ENCODE measurements around the gene MYO7B. TPM values are rescaled to one million over a fixed set of nuclear protein-coding genes. Genes with fewer than 3 reads are reported as not detected.

MYO7B gene
- total RNA-seq, 4 donors from 2014 or later = 0.21 to 0.48 (median 0.28) TPM

- H3K9me3 ChIP-seq = no peaks in the 10 kb centered on the region
- TF ChIP-seq CTCF (IDR thresholded peaks at IDR 0.05) (no peak), POLR2A (IDR thresholded peaks at IDR 0.05) (no peak)
- no peak overlapping the region for H3K4me3 ChIP-seq
- no peak overlapping the region for H3K27ac ChIP-seq
- intact Hi-C loops (cut with DNase I; ENCODE audit: low total_unique reads) = no loop called here
- H3K27me3 ChIP-seq = no peaks in the 10 kb centered on the region
- H3K4me1 ChIP-seq = peaks cover 5% of the 10 kb centered on the region in 2 donors
- H3K36me3 ChIP-seq = no peaks in the 10 kb centered on the region
- no peak for DNase-seq
Measured at GRCh38 chr2:127510073-127510472, 25.4 kb upstream of the MYO7B start.

GRCh38 chr2:127511090-127511695 lies 24.3 kb upstream of the MYO7B start:
- peaks cover 5 to 12% of the 10 kb centered on the region in 2 donors for H3K4me1 ChIP-seq

GRCh38 chr2:127511917-127512316 lies 23.6 kb upstream of the MYO7B start:
- H3K4me1 ChIP-seq = peaks cover 5 to 14% of the 10 kb centered on the region in 2 donors
- no peak for TF ChIP-seq POLR2A (IDR thresholded peaks at IDR 0.05)
- no peaks in the 10 kb centered on the region for H3K36me3 ChIP-seq
- H3K27me3 ChIP-seq = no peaks in the 10 kb centered on the region
- DNase-seq = no peak
- no peak overlapping the region for H3K27ac ChIP-seq
- intact Hi-C loops (cut with DNase I; ENCODE audit: low total_unique reads) = no loop called here
- no peak overlapping the region for H3K4me3 ChIP-seq
- H3K9me3 ChIP-seq = no peaks in the 10 kb centered on the region

More at GRCh38 chr2:127511090-127511695, 24.3 kb upstream of the MYO7B start:
- no peak overlapping the region for H3K27ac ChIP-seq
- no peaks in the 10 kb centered on the region for H3K9me3 ChIP-seq
- no peak overlapping the region for H3K4me3 ChIP-seq
- TF ChIP-seq CTCF (IDR thresholded peaks at IDR 0.05) = no peak
- no peak for TF ChIP-seq POLR2A (IDR thresholded peaks at IDR 0.05)
- DNase-seq = no peak
- intact Hi-C loops (cut with DNase I; ENCODE audit: low total_unique reads) = no loop called here
- H3K27me3 ChIP-seq = no peaks in the 10 kb centered on the region
- H3K36me3 ChIP-seq = no peaks in the 10 kb centered on the region

- Histone ChIP-seq H3K27ac (peak overlapping the region in 1 of 2 donors; percentile 10), H3K4me3 (no peak overlapping the region), H3K36me3 (no peaks in the 10 kb centered on the region), H3K4me1 (peaks cover 5 to 16% of the 10 kb centered on the region in 2 donors), H3K27me3 (no peaks in the 10 kb centered on the region), H3K9me3 (no peaks in the 10 kb centered on the region)
- TF ChIP-seq CTCF (IDR thresholded peaks at IDR 0.05) (no peak), POLR2A (IDR thresholded peaks at IDR 0.05) (no peak)
- DNase-seq = no peak
- intact Hi-C loops (cut with DNase I; ENCODE audit: low total_unique reads) = no loop called here
Measured at GRCh38 chr2:127512362-127512761, 23.1 kb upstream of the MYO7B start.

- H3K36me3 ChIP-seq = no peaks in the 10 kb centered on the region
- H3K9me3 ChIP-seq = no peaks in the 10 kb centered on the region
- H3K4me3 ChIP-seq = no peak overlapping the region
- H3K27ac ChIP-seq = no peak overlapping the region
- DNase-seq = no peak
- intact Hi-C loops (cut with DNase I; ENCODE audit: low total_unique reads) = no loop called here
- no peaks in the 10 kb centered on the region for H3K27me3 ChIP-seq
- TF ChIP-seq CTCF (IDR thresholded peaks at IDR 0.05) (no peak), POLR2A (IDR thresholded peaks at IDR 0.05) (no peak)
- peaks cover 0 to 21% of the 10 kb centered on the region in 2 donors for H3K4me1 ChIP-seq
Measured at GRCh38 chr2:127514076-127514475, 21.4 kb upstream of the MYO7B start.

All from uterus (tissue), 4 donors.